ENCODE results near the gene BTG2. TPM values are rescaled to one million over a fixed set of nuclear protein-coding genes. Genes with fewer than 3 reads are reported as not detected.
A peak's percentile ranks its signal among the peaks of the same experiment; 100 is the strongest.

The BTG2 gene
- total RNA-seq, 1 experiment from 2014 or later, result 2.9 TPM

GRCh38 chr1:203287109-203287893 is 18.0 kb upstream of the BTG2 start:
- no peak overlapping the region for H2BK120ac ChIP-seq (ENCODE audit: low read depth, low read length, poor library complexity, severe bottlenecking)
- peaks cover 2% of the 10 kb centered on the region for H3K23me2 ChIP-seq (ENCODE audit: insufficient read length, low read depth, low read length, poor library complexity, severe bottlenecking)
- no peak overlapping the region for H3T11ph ChIP-seq (ENCODE audit: low read length)
- no peak overlapping the region for H3K4me2 ChIP-seq (ENCODE audit: insufficient read depth, insufficient read length, low read length)
- no peak overlapping the region for H2AFZ ChIP-seq (ENCODE audit: low read length)
- H3K27me3 ChIP-seq (ENCODE audit: insufficient read depth, low read length), result peaks cover 7% of the 10 kb centered on the region; the same call in 1 of the 2 replicates
- H3K18ac ChIP-seq (ENCODE audit: insufficient read length, low read depth, low read length), result peak overlapping the region; percentile 78
- no peak for DNase-seq
- Mint-ChIP-seq H3K4me1 (peaks cover 44 to 60% of the 10 kb centered on the region in 2 experiments), H3K27ac (no peak overlapping the region), H3K27me3 (ENCODE audit: low read depth) (peaks cover 86% of the 10 kb centered on the region), H3K4me3 (no peak overlapping the region; a peak in 1 of 5 replicates), H3K9me3 (no peaks in the 10 kb centered on the region; a peak in 1 of 5 replicates), H3K36me3 (ENCODE audit: insufficient read depth in 1 of 3, low read depth in 3 of 3) (no peaks in the 10 kb centered on the region)
- H3K9me3 ChIP-seq (ENCODE audit: control insufficient read depth, low read depth, low read length), result no peaks in the 10 kb centered on the region
- no peak overlapping the region for H2BK20ac ChIP-seq (ENCODE audit: low read depth, low read length, poor library complexity, severe bottlenecking)
- peak overlapping the region; percentile 68 for H3K14ac ChIP-seq (ENCODE audit: insufficient read depth, low read length)
- no peaks in the 10 kb centered on the region for H3K79me1 ChIP-seq (ENCODE audit: insufficient read depth, low read depth, low read length, poor library complexity, severe bottlenecking)
- H3K27ac ChIP-seq (ENCODE audit: insufficient read length, low read depth, low read length), result no peak overlapping the region
- H4K8ac ChIP-seq (replicated peaks; ENCODE audit: insufficient read length, low read depth, low read length), result peak overlapping the region; percentile 22
- no CpG with 5 or more reads among the region's 9 CpGs for WGBS (ENCODE audit: extremely low coverage, insufficient read length, low lambda C conversion rate)
- no peaks in the 10 kb centered on the region for H4K20me1 ChIP-seq (ENCODE audit: control insufficient read depth, insufficient read depth, insufficient read length)
- H3K56ac ChIP-seq (ENCODE audit: insufficient read length, low read depth, low read length), result no peak overlapping the region
- peaks cover 10% of the 10 kb centered on the region; the same call in 1 of the 2 replicates for H3K4me1 ChIP-seq (ENCODE audit: insufficient read depth, low read length)
- H3K23ac ChIP-seq (ENCODE audit: insufficient read length, low read depth, low read length), result no peak overlapping the region
- no peak overlapping the region for H3K9ac ChIP-seq (ENCODE audit: extremely low read depth, insufficient read length, low read length)
- H2BK5ac ChIP-seq (ENCODE audit: insufficient read length, low read length), result no peak overlapping the region
- peak overlapping the region; percentile 26 for H2BK12ac ChIP-seq (ENCODE audit: insufficient read length, low read depth, low read length)
- H2AK5ac ChIP-seq (ENCODE audit: insufficient read length, low read length), result no peak overlapping the region
- no peak overlapping the region for H4K5ac ChIP-seq (ENCODE audit: insufficient read length, low read depth, low read length)
- no peak for TF ChIP-seq CTCF (conservative IDR thresholded peaks at IDR 0.05)
- no peak overlapping the region for H4K91ac ChIP-seq (ENCODE audit: insufficient read length, low read depth, low read length)
- H2BK15ac ChIP-seq (ENCODE audit: low read depth, low read length), result no peak overlapping the region
- H3K79me2 ChIP-seq (ENCODE audit: insufficient read depth, low read length), result no peaks in the 10 kb centered on the region
- no peak overlapping the region for H3K4ac ChIP-seq (ENCODE audit: low read depth, low read length)
